CD14-positive monocyte (primary cell): Measurements from ENCODE around the gene SNCB. TPM values are rescaled to one million over a fixed set of nuclear protein-coding genes. Genes with fewer than 3 reads are reported as not detected.

Experiments
- DNase-seq, 3 donors: peaks; one replicate each; pipeline ENCODE4 v3.0.0-alpha.2; 2011 to 2022
- H2AFZ ChIP-seq: 2 replicates; pipeline ENCODE4 v1.6.0; 2012; ENCODE audit warnings: mild to moderate bottlenecking, low read depth, low read length, inconsistent platforms; ENCODE audit not compliant: insufficient read depth, poor library complexity, severe bottlenecking
- H3K27ac ChIP-seq, 2 donors: 1 replicate in 1 of 2; 2 replicates in 1 of 2; pipeline ENCODE4 v1.5.1; 2012 to 2013; ENCODE audit warnings: low read length in 2 of 2, control low read depth in 1 of 2, inconsistent platforms in 1 of 2, low read depth in 1 of 2, mild to moderate bottlenecking in 1 of 2
- H3K27me3 ChIP-seq, 2 donors: one replicate each; pipeline versions ENCODE4 v1.6.0 to v1.6.1; 2011 to 2013; ENCODE audit warnings: low read length in 2 of 2; ENCODE audit not compliant: control insufficient read depth in 2 of 2, insufficient read depth in 2 of 2
- H3K36me3 ChIP-seq, 2 donors: replicated peaks in 1 of 2; 1 replicate in 1 of 2; 2 replicates in 1 of 2; pipeline versions ENCODE4 v1.5.1 to v1.6.1; 2012 to 2013; ENCODE audit warnings: low read length in 2 of 2, control low read depth in 1 of 2, inconsistent platforms in 1 of 2, mild to moderate bottlenecking in 1 of 2; ENCODE audit not compliant: insufficient read depth in 2 of 2, control insufficient read depth in 1 of 2
- H3K4me1 ChIP-seq, 2 donors: 1 replicate in 1 of 2; 2 replicates in 1 of 2; pipeline versions ENCODE4 v1.5.1 to v1.6.1; 2012 to 2013; ENCODE audit warnings: low read length in 2 of 2, control low read depth in 1 of 2, inconsistent platforms in 1 of 2, mild to moderate bottlenecking in 1 of 2, moderate library complexity in 1 of 2; ENCODE audit not compliant: insufficient read depth in 2 of 2, control insufficient read depth in 1 of 2
- H3K4me2 ChIP-seq: replicated peaks from 2 replicates; pipeline ENCODE3; 2012; ENCODE audit warnings: low read length, moderate library complexity, mild to moderate bottlenecking; ENCODE audit not compliant: poor library complexity, severe bottlenecking; ENCODE audit errors: extremely low read depth
- H3K4me3 ChIP-seq, 3 experiments: fragments of 200-600 bp in 1 of 3; sonication (generic) in 1 of 3; replicated peaks in 1 of 3; 1 replicate in 2 of 3; 2 replicates in 1 of 3; pipeline ENCODE4 v1.5.1; 2011 to 2013; ENCODE audit warnings: low read length in 3 of 3, mild to moderate bottlenecking in 3 of 3, control low read depth in 2 of 3, low read depth in 2 of 3, inconsistent platforms in 1 of 3, moderate library complexity in 1 of 3
- H3K79me2 ChIP-seq: 2 replicates; pipeline ENCODE4 v1.6.0; 2012; ENCODE audit warnings: mild to moderate bottlenecking, control low read depth, inconsistent platforms, low read length, moderate library complexity; ENCODE audit not compliant: insufficient read depth
- H3K9ac ChIP-seq: 2 replicates; pipeline ENCODE4 v1.6.0; 2017; ENCODE audit warnings: low read length, mild to moderate bottlenecking; ENCODE audit not compliant: insufficient read depth, poor library complexity, severe bottlenecking
- H3K9me3 ChIP-seq, 2 donors: replicated peaks in 1 of 2; 1 replicate in 1 of 2; 2 replicates in 1 of 2; pipeline versions ENCODE4 v1.5.1 to v1.6.1; 2012 to 2013; ENCODE audit warnings: low read length in 2 of 2, control low read depth in 1 of 2; ENCODE audit not compliant: control insufficient read depth in 1 of 2, insufficient read depth in 1 of 2
- H4K20me1 ChIP-seq: 2 replicates; pipeline ENCODE4 v1.6.0; 2012; ENCODE audit warnings: mild to moderate bottlenecking, low read length, control low read depth, moderate library complexity; ENCODE audit not compliant: insufficient read depth
- H3K27ac Mint-ChIP-seq, 7 donors: one replicate each; pipeline ENCODE4 v1.8.0; 2020; ENCODE audit warnings: mild to moderate bottlenecking in 7 of 7, mixed read lengths in 7 of 7, moderate library complexity in 6 of 7, inconsistent platforms in 2 of 7
- H3K27me3 Mint-ChIP-seq, 3 donors: one replicate each; pipeline ENCODE4 v1.8.0; 2021 to 2022; ENCODE audit warnings: low read depth in 3 of 3, mild to moderate bottlenecking in 3 of 3, mixed read lengths in 3 of 3, moderate library complexity in 3 of 3, inconsistent platforms in 1 of 3
- H3K36me3 Mint-ChIP-seq, 2 donors: one replicate each; pipeline ENCODE4 v1.8.0; 2020; ENCODE audit warnings: mixed read lengths in 2 of 2, inconsistent platforms in 1 of 2, mild to moderate bottlenecking in 1 of 2
- H3K4me1 Mint-ChIP-seq: one replicate; pipeline ENCODE4 v1.8.0; 2020; ENCODE audit warnings: mild to moderate bottlenecking, mixed read lengths
- H3K4me3 Mint-ChIP-seq, 2 donors: one replicate each; pipeline ENCODE4 v1.8.0; 2020; ENCODE audit warnings: mild to moderate bottlenecking in 2 of 2, mixed read lengths in 2 of 2, moderate library complexity in 1 of 2
- H3K9me3 Mint-ChIP-seq, 7 donors: one replicate each; pipeline ENCODE4 v1.8.0; 2020 to 2022; ENCODE audit warnings: mixed read lengths in 7 of 7, mild to moderate bottlenecking in 6 of 7, moderate library complexity in 6 of 7, inconsistent platforms in 2 of 7
- WGBS: methylation state at CpG from one replicate; pipeline ENCODE4 v1.1.5; 2013; ENCODE audit warnings: missing lambda C conversion rate; ENCODE audit not compliant: insufficient coverage; 5-methylcytosine and 5-hydroxymethylcytosine counted together
- intact Hi-C, 2 donors: fragments of 100-400 bp; cut with micrococcal nuclease; formaldehyde crosslinking; loops; one replicate each; pipeline versions ENCODE4 v1.15.0 to v1.15.1; 2023
- polyA plus RNA-seq, 3 donors: library from polyadenylated mRNA; depleted of rRNA in 1 of 3; unstranded in 2 of 3; stranded (reverse) in 1 of 3; fragments of 300-500 nt in 2 of 3; fragments of >200 nt in 1 of 3; fragmentation: Illumina TruSeq in 2 of 3; gene quantifications; 1 replicate in 2 of 3; 2 replicates in 1 of 3; pipeline ENCODE4 v1.2.3, GENCODE V29; 2012 to 2021
- TF ChIP-seq, protein P1 (sequence below): fragments of 200-600 bp; IDR thresholded peaks from one replicate; pipeline ENCODE4 v1.8.0; 2022; ENCODE audit warnings: antibody characterized with exemption, mild to moderate bottlenecking

SNCB gene
- polyA plus RNA-seq, 3 donors = not detected

GRCh38 chr5:176577312-176578176, 52.8 kb downstream of the SNCB start:
- no peaks in the 10 kb centered on the region for H4K20me1 ChIP-seq
- H3K36me3 Mint-ChIP-seq = no peaks in the 10 kb centered on the region
- no peak overlapping the region for H3K4me2 ChIP-seq
- H2AFZ ChIP-seq = no peak overlapping the region
- peaks cover 0 to 2% (median 0%) of the 10 kb centered on the region in 7 donors for H3K9me3 Mint-ChIP-seq
- H3K9ac ChIP-seq = no peak overlapping the region
- TF ChIP-seq, protein P1, sequence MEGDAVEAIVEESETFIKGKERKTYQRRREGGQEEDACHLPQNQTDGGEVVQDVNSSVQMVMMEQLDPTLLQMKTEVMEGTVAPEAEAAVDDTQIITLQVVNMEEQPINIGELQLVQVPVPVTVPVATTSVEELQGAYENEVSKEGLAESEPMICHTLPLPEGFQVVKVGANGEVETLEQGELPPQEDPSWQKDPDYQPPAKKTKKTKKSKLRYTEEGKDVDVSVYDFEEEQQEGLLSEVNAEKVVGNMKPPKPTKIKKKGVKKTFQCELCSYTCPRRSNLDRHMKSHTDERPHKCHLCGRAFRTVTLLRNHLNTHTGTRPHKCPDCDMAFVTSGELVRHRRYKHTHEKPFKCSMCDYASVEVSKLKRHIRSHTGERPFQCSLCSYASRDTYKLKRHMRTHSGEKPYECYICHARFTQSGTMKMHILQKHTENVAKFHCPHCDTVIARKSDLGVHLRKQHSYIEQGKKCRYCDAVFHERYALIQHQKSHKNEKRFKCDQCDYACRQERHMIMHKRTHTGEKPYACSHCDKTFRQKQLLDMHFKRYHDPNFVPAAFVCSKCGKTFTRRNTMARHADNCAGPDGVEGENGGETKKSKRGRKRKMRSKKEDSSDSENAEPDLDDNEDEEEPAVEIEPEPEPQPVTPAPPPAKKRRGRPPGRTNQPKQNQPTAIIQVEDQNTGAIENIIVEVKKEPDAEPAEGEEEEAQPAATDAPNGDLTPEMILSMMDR = no peak
- H3K27ac ChIP-seq = no peak overlapping the region
- no peak for DNase-seq
- H3K79me2 ChIP-seq = no peaks in the 10 kb centered on the region
- H3K4me1 Mint-ChIP-seq = peaks cover 5% of the 10 kb centered on the region
- 88% methylated on average over 34 of the region's 36 CpGs for WGBS
- peaks cover 5 to 7% (median 7%) of the 10 kb centered on the region in 3 donors for H3K27me3 Mint-ChIP-seq
- no peaks in the 10 kb centered on the region for H3K36me3 ChIP-seq
- H3K27ac Mint-ChIP-seq = peak overlapping the region in 1 of 7 donors; percentile 20
- no peaks in the 10 kb centered on the region for H3K9me3 ChIP-seq
- no peaks in the 10 kb centered on the region for H3K4me1 ChIP-seq
- intact Hi-C loops = no loop called here
- no peaks in the 10 kb centered on the region for H3K27me3 ChIP-seq
- no peak overlapping the region for H3K4me3 ChIP-seq
- no peak overlapping the region for H3K4me3 Mint-ChIP-seq

GRCh38 chr5:176575488-176576422, 54.6 kb downstream of the SNCB start:
- Histone ChIP-seq H3K27me3 (no peaks in the 10 kb centered on the region), H3K9ac (no peak overlapping the region), H3K4me3 (no peak overlapping the region), H3K4me2 (no peak overlapping the region), H3K4me1 (no peaks in the 10 kb centered on the region), H3K9me3 (no peaks in the 10 kb centered on the region), H3K27ac (no peak overlapping the region), H3K79me2 (no peaks in the 10 kb centered on the region), H2AFZ (no peak overlapping the region), H3K36me3 (no peaks in the 10 kb centered on the region), H4K20me1 (no peaks in the 10 kb centered on the region)
- WGBS = 96% methylated on average over 31 of the region's 37 CpGs
- Mint-ChIP-seq H3K4me1 (peaks cover 5% of the 10 kb centered on the region), H3K27ac (no peak overlapping the region), H3K4me3 (no peak overlapping the region), H3K27me3 (peaks cover 5 to 12% (median 10%) of the 10 kb centered on the region in 3 donors), H3K36me3 (no peaks in the 10 kb centered on the region), H3K9me3 (peaks cover 0 to 2% (median 0%) of the 10 kb centered on the region in 7 donors)
- intact Hi-C loops = no loop called here
- TF ChIP-seq, protein P1 = no peak
- no peak for DNase-seq
